GM19468 (cell line): ENCODE data around the gene CCDC141.
"Not testable (repeated sequence)": the region's sequence is repeated elsewhere in the genome, so short reads cannot be mapped to it uniquely, and the experiment has no call there.

Source experiments
- ATAC-seq: cut with Tn5 transposase; IDR thresholded peaks from one replicate; pipeline ENCODE4 v1.9.1; 2021; ENCODE audit warnings: mild to moderate bottlenecking, moderate library complexity, moderate number of reproducible peaks; ENCODE audit not compliant: unreplicated experiment; ENCODE audit errors: extremely low read depth

The CCDC141 gene

DNA sequence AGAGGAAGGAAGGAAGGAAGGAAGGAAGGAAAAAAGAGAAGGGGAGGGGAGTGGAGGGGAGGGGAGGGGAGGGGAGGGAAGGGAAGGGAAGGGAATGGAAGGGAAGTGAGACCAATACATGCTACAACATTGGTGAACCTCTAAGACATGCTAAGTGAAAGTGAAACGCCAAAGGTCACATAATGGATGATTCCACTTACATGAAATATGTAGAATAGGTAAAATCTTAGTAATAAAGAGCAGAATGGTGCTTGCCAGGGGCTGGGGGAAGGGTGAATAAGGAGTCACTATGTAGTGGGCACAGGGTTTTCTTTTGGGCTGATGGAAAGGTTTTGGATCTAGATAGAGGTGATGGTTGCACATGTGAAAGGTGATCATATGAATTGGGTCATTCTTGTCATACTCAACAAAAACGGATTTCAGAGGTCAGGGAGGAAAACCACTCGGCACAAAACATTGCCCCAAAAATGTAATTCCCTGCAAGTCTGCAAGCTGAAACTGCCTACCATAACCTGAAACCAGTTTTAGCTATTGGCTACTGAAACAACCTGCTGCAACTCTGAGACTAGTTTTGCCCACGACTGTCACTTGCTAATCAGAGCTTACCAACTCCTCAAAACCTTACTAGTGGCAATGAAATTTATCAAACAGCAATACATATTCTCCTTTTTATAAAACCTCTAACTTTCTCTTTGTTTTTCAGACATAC lies 59.2 kb downstream of the CCDC141 start:
- ATAC-seq: peak; percentile 73

- not testable (repeated sequence) for ATAC-seq
Measured at GRCh38 chr2:178989424-178989823, 60.5 kb downstream of the CCDC141 start.

GRCh38 chr2:178982652-178983051 lies 67.3 kb downstream of the CCDC141 start:
- ATAC-seq: not testable (repeated sequence)

DNA sequence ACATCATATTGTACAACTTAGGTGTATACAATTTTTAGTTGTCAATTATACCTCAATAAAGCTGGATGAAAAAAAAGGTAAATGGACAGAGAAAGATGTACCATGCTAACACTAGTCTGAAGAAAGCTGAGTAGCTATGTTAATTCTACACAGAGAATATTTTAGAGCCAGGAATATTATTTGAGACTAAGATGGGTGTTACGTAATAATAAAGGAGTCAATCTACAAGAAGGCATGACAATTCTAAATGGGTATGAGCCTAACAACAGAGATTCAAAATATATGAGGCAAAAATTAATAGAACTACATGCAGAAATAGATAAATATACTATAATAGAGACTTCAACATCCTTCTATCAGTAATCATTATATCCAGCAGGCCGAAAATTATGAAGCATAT lies 69.1 kb downstream of the CCDC141 start:
- no peak for ATAC-seq

DNA sequence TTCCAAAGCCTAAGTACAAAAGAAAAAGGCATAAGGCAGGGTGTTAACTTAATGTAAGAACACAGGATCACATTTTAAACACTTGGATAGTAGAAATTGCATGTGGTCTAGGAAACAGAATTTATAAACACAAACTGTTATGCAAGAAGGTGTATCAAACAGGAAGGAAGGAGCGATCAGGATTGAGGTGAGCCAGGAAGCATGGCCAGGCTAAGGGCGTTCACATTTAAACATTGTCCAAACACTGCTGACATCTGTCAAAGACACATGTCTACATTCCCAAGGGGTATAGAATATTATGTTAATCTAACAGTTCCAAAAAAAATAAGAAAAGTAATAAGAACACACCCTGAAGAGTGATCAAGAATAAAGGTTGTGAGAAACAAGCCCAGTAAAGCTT lies 71.3 kb downstream of the CCDC141 start:
- ATAC-seq: no peak

DNA sequence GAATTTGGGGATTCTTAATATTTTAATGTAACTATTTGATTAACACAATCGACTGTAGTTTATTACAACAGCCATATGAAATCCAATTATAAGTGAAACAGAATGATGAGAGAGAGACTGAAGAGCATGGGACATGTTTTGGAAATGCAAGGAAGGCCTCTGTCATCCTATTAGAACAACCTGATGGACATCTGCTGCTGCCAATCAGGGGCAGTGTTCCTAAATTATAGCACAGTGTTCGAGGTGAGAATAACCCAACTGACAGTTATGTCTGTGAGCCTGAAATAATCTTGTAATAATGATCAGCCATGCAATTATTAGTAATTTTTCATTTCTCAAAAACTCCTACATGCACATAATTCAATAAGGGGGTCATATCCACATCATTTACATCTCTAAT lies 73.6 kb downstream of the CCDC141 start:
- ATAC-seq: no peak

- ATAC-seq: no peak
Measured at GRCh38 chr2:178962805-178963433, 87.0 kb downstream of the CCDC141 start.

- ATAC-seq: no peak
Measured at GRCh38 chr2:178962152-178962551, 87.8 kb downstream of the CCDC141 start.

DNA sequence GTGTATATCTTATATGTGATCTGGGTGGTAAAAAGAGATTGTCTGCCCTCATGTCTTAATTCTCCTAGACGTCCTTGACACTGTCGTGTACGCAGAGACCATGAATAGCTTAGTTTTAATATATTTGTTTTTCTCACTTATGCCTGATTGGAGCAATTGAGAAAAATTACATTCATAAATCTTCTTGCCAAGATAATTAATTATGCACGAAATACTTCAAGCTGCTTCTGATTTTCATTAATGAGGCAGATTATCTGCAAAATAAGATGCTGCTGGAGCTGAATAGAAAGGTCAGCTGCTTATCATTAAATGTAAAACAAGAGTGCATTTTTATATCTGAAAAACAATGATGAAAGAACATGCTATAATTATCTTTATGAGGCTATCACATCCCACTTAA lies 95.9 kb downstream of the CCDC141 start:
- ATAC-seq: no peak

DNA sequence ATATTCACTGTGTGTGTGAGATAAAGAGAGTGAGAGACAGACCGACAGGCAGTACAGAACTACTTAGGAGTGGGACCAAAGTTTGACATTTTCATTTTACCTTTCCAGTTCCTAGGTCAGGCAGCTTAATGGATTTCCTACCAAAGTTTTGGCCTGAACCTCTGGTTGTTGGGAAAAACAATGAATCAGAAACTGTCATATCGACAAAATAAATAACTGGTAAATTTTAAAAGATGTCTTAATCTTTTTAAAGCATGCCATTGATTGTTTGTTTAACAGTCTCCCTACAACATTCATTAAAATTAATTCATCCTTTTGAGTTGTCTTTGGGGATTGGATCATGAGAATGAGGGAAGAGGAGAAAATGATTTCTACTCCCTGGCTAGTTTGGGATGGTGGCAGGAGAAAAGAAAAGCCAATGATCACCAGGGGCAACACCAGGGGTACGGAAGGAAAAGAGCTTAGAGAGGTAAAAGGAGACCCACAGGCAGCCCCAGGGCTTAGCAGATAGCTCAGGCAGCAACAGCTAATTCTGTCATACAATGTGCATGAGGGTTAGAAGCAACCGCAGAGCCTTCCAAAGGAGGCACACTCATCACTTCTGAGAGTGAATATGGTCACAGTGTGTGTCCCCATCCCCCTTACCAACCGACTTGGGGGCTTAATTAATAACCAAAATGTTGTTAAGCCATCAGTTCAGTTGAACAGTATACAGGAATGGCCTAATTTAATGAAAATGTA lies 98.5 kb downstream of the CCDC141 start:
- no peak for ATAC-seq

DNA sequence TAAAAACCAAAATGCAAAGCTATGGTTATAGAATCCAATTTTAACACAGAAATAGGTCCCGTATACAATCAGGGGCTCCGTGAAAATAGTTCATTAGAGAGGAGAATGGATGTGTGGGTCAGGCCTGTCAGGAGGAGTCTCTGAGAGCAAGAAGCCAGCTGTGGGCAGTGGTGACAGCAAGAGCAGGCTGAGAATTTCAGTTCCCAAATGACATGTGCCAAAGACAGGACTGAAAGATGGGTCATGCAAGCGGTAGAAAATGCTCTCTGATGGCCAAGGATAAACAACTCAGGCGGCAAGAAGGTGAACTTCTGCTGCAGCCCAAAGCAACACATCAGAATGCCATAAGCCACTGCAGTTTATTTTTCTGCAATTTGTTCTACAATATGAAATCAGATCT lies 100.4 kb downstream of the CCDC141 start:
- ATAC-seq: peak; percentile 35

- ATAC-seq: no peak
Measured at GRCh38 chr2:178949151-178949550, 100.8 kb downstream of the CCDC141 start.

- no peak for ATAC-seq
Measured at GRCh38 chr2:178947006-178947405, 102.9 kb downstream of the CCDC141 start.

- ATAC-seq: no peak
Measured at GRCh38 chr2:178946494-178946893, 103.4 kb downstream of the CCDC141 start.

- ATAC-seq: no peak
Measured at GRCh38 chr2:178943745-178944144, 106.2 kb downstream of the CCDC141 start.

DNA sequence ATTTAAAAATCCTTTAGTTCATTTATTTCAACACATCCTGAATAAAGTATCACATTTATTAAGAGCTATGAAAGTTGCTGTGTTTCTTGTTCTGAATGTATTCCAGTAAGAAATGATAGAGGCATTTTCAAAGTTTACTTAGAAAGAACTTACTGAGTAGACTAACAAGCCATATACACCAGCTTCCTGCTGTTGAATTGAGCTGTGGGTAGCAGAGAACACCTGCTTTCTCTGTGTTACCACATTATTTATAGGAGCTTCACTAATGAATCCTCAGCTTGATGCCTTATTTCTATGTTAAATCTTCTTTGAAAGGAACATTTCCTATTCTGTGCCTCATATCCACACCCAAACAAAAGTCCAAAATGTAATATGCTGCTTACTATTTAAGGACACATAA lies 115.4 kb downstream of the CCDC141 start:
- ATAC-seq: no peak

DNA sequence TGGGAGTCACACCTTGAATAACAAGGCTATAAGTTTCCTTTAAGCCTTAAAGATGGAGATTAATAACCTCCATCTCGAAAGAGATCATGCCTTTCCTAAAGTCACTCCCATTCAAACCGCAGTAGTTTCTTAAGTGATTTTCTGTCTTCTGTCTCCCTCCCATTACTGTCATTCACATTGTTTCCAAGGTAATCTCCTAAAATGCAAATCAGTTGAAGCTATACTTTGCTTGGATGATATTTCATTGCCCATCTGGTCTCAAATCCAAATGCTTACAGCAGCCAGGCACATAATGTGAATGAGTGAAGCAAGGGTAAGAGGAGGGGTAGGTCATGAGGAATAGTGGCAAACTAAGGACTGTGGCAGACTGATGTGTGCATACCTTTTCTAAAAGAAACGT lies 116.4 kb downstream of the CCDC141 start:
- ATAC-seq: no peak

- peak; percentile 27 for ATAC-seq
Measured at GRCh38 chr2:178928077-178928476, 121.9 kb downstream of the CCDC141 start.

- peak; percentile 50 for ATAC-seq
Measured at GRCh38 chr2:178927173-178927572, 122.8 kb downstream of the CCDC141 start.

DNA sequence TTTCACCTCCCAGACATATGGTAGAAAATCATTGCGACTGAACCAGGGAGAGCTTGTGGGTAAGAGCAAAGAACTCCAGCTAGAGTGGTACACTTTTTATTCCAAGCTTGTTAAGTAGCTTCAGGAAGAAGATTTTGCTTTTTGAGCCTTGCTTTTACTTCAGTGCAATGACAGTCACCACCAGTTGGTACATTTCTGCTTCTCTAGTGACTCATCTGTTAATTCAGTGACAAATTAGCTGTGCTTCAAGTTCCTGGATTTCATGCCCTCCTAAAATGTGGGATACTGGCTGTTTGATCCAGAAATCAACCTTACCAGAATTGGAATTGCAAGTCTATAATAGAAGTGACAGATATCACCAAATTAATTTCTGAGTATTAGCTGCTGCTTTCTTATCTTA lies 125.1 kb downstream of the CCDC141 start:
- no peak for ATAC-seq

DNA sequence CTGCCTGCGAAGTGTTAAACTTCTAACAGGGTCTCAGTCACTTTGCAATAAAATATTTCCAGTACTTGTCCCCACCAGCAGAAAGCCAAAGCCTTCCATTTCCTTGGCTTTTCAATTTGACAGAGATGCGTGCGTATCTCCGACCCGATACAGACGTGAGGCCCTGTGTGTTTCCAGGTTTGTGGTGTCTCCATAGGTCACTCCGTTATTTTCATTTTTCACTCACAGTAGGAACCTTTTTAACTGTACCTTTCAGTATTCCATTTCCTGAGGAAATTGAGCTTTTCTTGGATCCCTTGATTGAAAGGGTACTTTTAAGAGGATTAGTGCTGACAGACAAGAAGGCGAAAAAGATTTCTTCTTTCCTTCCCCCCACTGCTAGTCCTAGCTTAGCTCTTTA lies 126.4 kb downstream of the CCDC141 start:
- ATAC-seq: no peak
